MM.1S (cell line): ENCODE results near the gene HSPB2.

Experiments
- CTCF ChIP-seq: fragments of 300-600 bp; sonication (generic); IDR thresholded peaks from 2 replicates; pipeline ENCODE4 v1.5.1; 2016; ENCODE audit warnings: antibody characterized with exemption, low read length, mixed read lengths
- EZH2 ChIP-seq: fragments of 300-600 bp; sonication (generic); optimal IDR thresholded peaks from 2 replicates; pipeline ENCODE3; 2017; ENCODE audit warnings: low read depth, mild to moderate bottlenecking, antibody characterized with exemption, low read length, mixed read lengths

GRCh38 chr11:111886032-111886431 is 26.5 kb upstream of the HSPB2 start:
- TF ChIP-seq CTCF (no peak), EZH2 (no peak)
